Measurements from ENCODE around the gene KCNAB1. TPM values are rescaled to one million over a fixed set of nuclear protein-coding genes. Genes with fewer than 3 reads are reported as not detected.

The KCNAB1 gene
- total RNA-seq, 2 experiments from 2014 or later = not detected

GRCh38 chr3:156530980-156531379 lies 410.6 kb downstream of the KCNAB1 start:
- DNase-seq (ENCODE audit: low spot score) = no peak
- Histone ChIP-seq H4K20me1 (ENCODE audit: insufficient read depth, low read length) (no peaks in the 10 kb centered on the region), H3K4me2 (ENCODE audit: low read length) (no peak overlapping the region), H2AFZ (ENCODE audit: low read length) (no peak overlapping the region), H3K79me2 (ENCODE audit: insufficient read depth, low read depth, low read length) (no peaks in the 10 kb centered on the region), H3K9me2 (ENCODE audit: insufficient read depth, low read length) (no peaks in the 10 kb centered on the region), H3K9me3 (ENCODE audit: low read length) (no peaks in the 10 kb centered on the region), H3K36me3 (ENCODE audit: insufficient read depth, low read length) (no peaks in the 10 kb centered on the region), H3K4me1 (ENCODE audit: insufficient read depth, low read length, poor library complexity, severe bottlenecking) (no peaks in the 10 kb centered on the region), H3K27ac (ENCODE audit: low read depth, low read length, poor library complexity, severe bottlenecking) (no peak overlapping the region), H3K4me3 (ENCODE audit: low read depth, low read length, poor library complexity, severe bottlenecking) (no peak overlapping the region)
- no peak for TF ChIP-seq CTCF (conservative IDR thresholded peaks at IDR 0.05; ENCODE audit: low read length)
- no peak for TF ChIP-seq EZH2phosphoT487 (IDR thresholded peaks at IDR 0.05; ENCODE audit: borderline replicate concordance, low read depth, low read length)
- intact Hi-C loops (cut with micrococcal nuclease; ENCODE audit: unreplicated experiment) = no loop called here
- ChIA-PET POLR2A (no interaction called here), CTCF (ENCODE audit: unreplicated experiment) (no interaction called here)
- no TSS peak for BruUV-seq (replicated peaks)

GRCh38 chr3:156532730-156533129 lies 412.4 kb downstream of the KCNAB1 start:
- CTCF ChIA-PET (ENCODE audit: unreplicated experiment) = no interaction called here
- POLR2A ChIA-PET = no interaction called here
- no peak overlapping the region for H3K27ac ChIP-seq (ENCODE audit: low read depth, low read length, poor library complexity, severe bottlenecking)
- no peaks in the 10 kb centered on the region for H3K9me2 ChIP-seq (ENCODE audit: insufficient read depth, low read length)
- DNase-seq (ENCODE audit: low spot score) = no peak
- no peak overlapping the region for H2AFZ ChIP-seq (ENCODE audit: low read length)
- H3K79me2 ChIP-seq (ENCODE audit: insufficient read depth, low read depth, low read length) = no peaks in the 10 kb centered on the region
- H4K20me1 ChIP-seq (ENCODE audit: insufficient read depth, low read length) = no peaks in the 10 kb centered on the region
- TF ChIP-seq CTCF (conservative IDR thresholded peaks at IDR 0.05; ENCODE audit: low read length) = no peak
- TF ChIP-seq EZH2phosphoT487 (IDR thresholded peaks at IDR 0.05; ENCODE audit: borderline replicate concordance, low read depth, low read length) = no peak
- H3K9me3 ChIP-seq (ENCODE audit: low read length) = no peaks in the 10 kb centered on the region
- no peak overlapping the region for H3K4me3 ChIP-seq (ENCODE audit: low read depth, low read length, poor library complexity, severe bottlenecking)
- intact Hi-C loops (cut with micrococcal nuclease; ENCODE audit: unreplicated experiment) = no loop called here
- H3K4me1 ChIP-seq (ENCODE audit: insufficient read depth, low read length, poor library complexity, severe bottlenecking) = no peaks in the 10 kb centered on the region
- no TSS peak for BruUV-seq (replicated peaks)
- H3K36me3 ChIP-seq (ENCODE audit: insufficient read depth, low read length) = peaks cover 6% of the 10 kb centered on the region; the same call in 1 of the 2 replicates
- no peak overlapping the region for H3K4me2 ChIP-seq (ENCODE audit: low read length)

- no peaks in the 10 kb centered on the region for H3K4me1 ChIP-seq (ENCODE audit: insufficient read depth, low read length, poor library complexity, severe bottlenecking)
- intact Hi-C loops (cut with micrococcal nuclease; ENCODE audit: unreplicated experiment) = no loop called here
- peaks cover 6% of the 10 kb centered on the region; the same call in 1 of the 2 replicates for H3K36me3 ChIP-seq (ENCODE audit: insufficient read depth, low read length)
- H3K79me2 ChIP-seq (ENCODE audit: insufficient read depth, low read depth, low read length) = no peaks in the 10 kb centered on the region
- no TSS peak for BruUV-seq (replicated peaks)
- H2AFZ ChIP-seq (ENCODE audit: low read length) = no peak overlapping the region
- ChIA-PET CTCF (ENCODE audit: unreplicated experiment) (no interaction called here), POLR2A (no interaction called here)
- no peaks in the 10 kb centered on the region for H3K9me2 ChIP-seq (ENCODE audit: insufficient read depth, low read length)
- no peak for DNase-seq (ENCODE audit: low spot score)
- H4K20me1 ChIP-seq (ENCODE audit: insufficient read depth, low read length) = no peaks in the 10 kb centered on the region
- H3K4me2 ChIP-seq (ENCODE audit: low read length) = no peak overlapping the region
- TF ChIP-seq CTCF (conservative IDR thresholded peaks at IDR 0.05; ENCODE audit: low read length) (no peak), EZH2phosphoT487 (IDR thresholded peaks at IDR 0.05; ENCODE audit: borderline replicate concordance, low read depth, low read length) (no peak)
- H3K9me3 ChIP-seq (ENCODE audit: low read length) = no peaks in the 10 kb centered on the region
- H3K4me3 ChIP-seq (ENCODE audit: low read depth, low read length, poor library complexity, severe bottlenecking) = no peak overlapping the region
- H3K27ac ChIP-seq (ENCODE audit: low read depth, low read length, poor library complexity, severe bottlenecking) = no peak overlapping the region
Observed at GRCh38 chr3:156533205-156533604, 412.8 kb downstream of the KCNAB1 start.

All from OCI-LY7 (cell line).